ENCODE measurements around the gene PRKRIP1.
"Not testable (repeated sequence)": the region's sequence is repeated elsewhere in the genome, so short reads cannot be mapped to it uniquely, and the experiment has no call there.

The PRKRIP1 gene

DNA sequence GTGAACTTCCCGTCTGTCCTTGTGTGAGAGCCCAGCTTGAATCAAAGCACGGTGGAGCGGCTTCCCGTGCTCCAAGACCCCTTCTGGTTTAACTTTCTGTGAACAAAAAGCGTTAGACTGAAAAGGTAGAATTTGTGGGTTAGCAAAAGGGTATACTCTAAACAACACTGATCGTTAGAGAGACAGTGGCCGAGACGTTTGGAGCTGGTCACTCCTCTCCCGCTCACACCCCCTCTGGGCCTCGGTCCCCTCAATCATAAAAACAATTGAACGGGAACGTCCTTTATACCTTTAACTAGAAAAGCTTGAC, 502 bp downstream of the PRKRIP1 start:
- TF ChIP-seq, protein P1, sequence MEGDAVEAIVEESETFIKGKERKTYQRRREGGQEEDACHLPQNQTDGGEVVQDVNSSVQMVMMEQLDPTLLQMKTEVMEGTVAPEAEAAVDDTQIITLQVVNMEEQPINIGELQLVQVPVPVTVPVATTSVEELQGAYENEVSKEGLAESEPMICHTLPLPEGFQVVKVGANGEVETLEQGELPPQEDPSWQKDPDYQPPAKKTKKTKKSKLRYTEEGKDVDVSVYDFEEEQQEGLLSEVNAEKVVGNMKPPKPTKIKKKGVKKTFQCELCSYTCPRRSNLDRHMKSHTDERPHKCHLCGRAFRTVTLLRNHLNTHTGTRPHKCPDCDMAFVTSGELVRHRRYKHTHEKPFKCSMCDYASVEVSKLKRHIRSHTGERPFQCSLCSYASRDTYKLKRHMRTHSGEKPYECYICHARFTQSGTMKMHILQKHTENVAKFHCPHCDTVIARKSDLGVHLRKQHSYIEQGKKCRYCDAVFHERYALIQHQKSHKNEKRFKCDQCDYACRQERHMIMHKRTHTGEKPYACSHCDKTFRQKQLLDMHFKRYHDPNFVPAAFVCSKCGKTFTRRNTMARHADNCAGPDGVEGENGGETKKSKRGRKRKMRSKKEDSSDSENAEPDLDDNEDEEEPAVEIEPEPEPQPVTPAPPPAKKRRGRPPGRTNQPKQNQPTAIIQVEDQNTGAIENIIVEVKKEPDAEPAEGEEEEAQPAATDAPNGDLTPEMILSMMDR (IDR thresholded peaks at IDR 0.05; ENCODE audit: control extremely low read depth, extremely low read depth, low read depth, missing control alignments) = no peak
- DNase-seq (ENCODE audit: extremely low spot score) = no peak
- ChIA-PET CTCF (interaction anchor here (0.6 to 6.5 kb wide), 7 partner anchors 8 to 116 kb away, joined by 3 to 107 read pairs (median 6); no protein-coding TSS in a partner anchor), POLR2A (interaction anchor here (1.2 kb wide), 1 partner anchor 29 kb away, joined by 4 read pairs; no protein-coding TSS in a partner anchor)

DNA sequence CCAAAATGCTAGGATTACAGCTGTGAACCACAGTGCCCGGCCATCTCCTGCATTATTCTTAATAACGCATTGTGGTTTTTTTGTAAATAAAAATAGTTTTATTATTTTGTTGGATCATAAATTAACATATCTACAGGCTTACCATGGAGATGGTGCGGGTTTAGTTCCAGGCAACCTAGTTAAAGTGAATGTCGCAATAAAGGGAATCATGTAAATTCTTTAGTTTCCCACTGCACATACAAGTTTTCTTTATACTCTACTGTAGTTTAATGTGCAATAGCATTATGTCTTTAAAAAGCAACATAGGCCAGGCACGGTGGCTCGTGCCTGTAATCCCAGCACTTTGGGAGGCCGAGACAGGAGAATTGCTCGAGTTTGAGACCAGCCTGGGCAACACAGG, 2.4 kb downstream of the PRKRIP1 start:
- TF ChIP-seq, protein P1 (IDR thresholded peaks at IDR 0.05; ENCODE audit: control extremely low read depth, extremely low read depth, low read depth, missing control alignments) = no peak
- DNase-seq (ENCODE audit: extremely low spot score) = no peak
- CTCF ChIA-PET = interaction anchor here (1.0 to 6.2 kb wide), 4 partner anchors 10 to 120 kb away, joined by 3 to 23 read pairs (median 6); no protein-coding TSS in a partner anchor
- POLR2A ChIA-PET = no interaction called here

DNA sequence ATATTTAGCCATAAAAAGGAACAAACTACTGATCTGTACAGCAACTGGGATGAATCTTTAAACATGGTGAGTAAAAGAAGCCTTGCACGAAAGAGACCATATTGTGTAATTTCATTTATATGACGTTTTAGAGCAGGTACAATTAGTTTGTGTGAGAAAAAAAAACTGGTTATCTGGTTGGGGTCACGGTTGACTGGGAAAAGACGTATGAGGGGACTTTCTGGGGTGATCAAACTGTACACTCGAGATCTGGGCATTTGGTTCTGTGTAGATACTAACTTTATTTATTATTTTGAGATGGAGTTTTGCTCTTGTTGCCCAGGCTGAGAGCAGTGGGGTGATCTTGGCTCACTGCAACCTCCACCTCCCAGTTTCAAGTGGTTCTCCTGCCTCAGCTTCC, 4.2 kb downstream of the PRKRIP1 start:
- TF ChIP-seq, protein P1 (IDR thresholded peaks at IDR 0.05; ENCODE audit: control extremely low read depth, extremely low read depth, low read depth, missing control alignments) = no peak
- POLR2A ChIA-PET = no interaction called here
- CTCF ChIA-PET = interaction anchor here (2.2 kb wide), 1 partner anchor 50 kb away, joined by 7 read pairs; no protein-coding TSS in a partner anchor
- DNase-seq (ENCODE audit: extremely low spot score) = no peak

DNA sequence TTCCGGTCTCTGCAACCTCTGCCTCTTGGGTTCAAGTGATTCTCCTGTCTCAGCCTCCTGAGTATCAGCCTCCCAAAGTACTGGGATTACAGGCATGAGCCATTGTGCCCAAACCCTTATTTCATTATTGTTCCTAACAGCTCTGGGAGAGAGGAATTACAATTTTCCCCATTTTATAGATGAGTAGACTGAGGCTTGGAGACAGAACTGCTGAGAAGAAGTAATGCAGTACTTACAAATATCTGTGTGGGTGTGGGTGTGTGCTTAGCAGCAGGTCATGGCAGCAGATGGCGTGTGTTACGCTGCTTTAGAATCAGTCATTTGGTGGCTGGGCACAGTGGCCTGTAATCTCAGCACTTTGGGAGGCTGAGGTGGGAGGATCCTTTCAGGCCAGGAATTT, 7.4 kb downstream of the PRKRIP1 start:
- TF ChIP-seq, protein P1 (IDR thresholded peaks at IDR 0.05; ENCODE audit: control extremely low read depth, extremely low read depth, low read depth, missing control alignments) = no peak
- ChIA-PET POLR2A (no interaction called here), CTCF (interaction anchor here (1.5 to 4.3 kb wide), 13 partner anchors 9 to 47 kb away, joined by 3 to 34 read pairs (median 7); no protein-coding TSS in a partner anchor)
- no peak for DNase-seq (ENCODE audit: extremely low spot score)

DNA sequence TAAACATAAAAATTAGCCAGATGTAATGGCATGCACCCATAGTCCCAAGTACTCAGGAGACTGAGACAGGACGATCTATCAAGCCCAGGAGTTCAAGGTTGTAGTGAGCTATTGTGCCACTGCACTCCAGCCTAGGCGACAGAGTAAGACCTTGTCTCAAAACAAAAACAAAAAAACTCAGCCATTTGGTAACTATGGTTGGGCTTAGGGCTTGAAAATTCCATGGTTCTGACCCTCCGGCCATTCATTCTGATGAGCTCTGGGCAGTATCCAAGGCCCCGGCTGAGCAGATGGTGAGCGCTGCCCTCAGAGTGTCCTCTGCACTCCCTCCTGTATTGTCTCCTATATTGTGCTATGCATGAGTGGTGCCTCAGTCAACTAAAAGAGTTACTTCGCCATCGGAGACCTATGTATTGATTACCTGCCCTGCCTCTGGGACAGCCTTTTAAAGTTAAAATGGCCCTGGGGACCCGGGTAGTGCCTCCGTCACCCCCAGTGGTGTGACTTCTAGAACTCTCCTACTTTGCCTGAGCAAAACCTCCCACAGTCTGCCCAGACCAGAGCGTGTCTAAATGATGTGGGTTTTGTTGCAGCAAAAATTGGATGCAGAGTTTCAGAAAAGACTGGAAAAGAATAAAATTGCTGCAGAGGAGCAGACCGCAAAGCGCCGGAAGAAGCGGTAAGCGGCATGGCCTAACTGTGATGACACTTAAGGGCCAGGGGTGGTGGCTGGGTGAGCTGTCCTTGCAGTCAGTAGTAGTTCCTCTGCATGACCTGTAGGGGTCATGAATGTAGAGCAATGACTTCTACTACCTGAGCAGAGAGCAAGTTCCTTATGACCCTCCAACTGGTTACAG, 8.1 kb downstream of the PRKRIP1 start:
- TF ChIP-seq, protein P1 (IDR thresholded peaks at IDR 0.05; ENCODE audit: control extremely low read depth, extremely low read depth, low read depth, missing control alignments) = peak; percentile 80
- DNase-seq (ENCODE audit: extremely low spot score) = peak; percentile 79
- ChIA-PET CTCF (interaction anchor here (0.8 to 4.3 kb wide), 23 partner anchors 8 to 125 kb away, joined by 3 to 34 read pairs (median 5); partner anchors contain the start of gene PRKRIP1), POLR2A (interaction anchor here (0.7 kb wide), 1 partner anchor 38 kb away, joined by 5 read pairs; no protein-coding TSS in a partner anchor)

DNA sequence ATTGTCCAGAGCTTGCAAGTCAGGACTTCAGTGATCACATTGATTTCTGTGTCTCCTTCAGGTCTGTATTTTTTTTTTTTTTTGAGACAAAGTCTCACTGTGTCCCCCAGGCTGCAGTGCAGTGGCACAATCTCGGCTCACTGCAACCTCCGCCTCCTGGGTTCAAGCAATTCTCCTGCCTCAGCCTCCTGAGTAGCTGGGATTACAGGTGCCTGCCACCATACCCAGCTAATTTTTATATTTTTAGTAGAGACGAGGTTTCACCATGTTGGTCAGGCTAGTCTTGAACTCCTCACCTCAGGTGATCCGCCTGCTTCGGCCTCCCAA, 8.7 kb downstream of the PRKRIP1 start:
- CTCF ChIA-PET = interaction anchor here (0.8 to 4.3 kb wide), 22 partner anchors 8 to 125 kb away, joined by 3 to 34 read pairs (median 6); partner anchors contain the start of gene PRKRIP1
- DNase-seq (ENCODE audit: extremely low spot score) = not testable (repeated sequence)
- POLR2A ChIA-PET = interaction anchor here (0.7 kb wide), 1 partner anchor 37 kb away, joined by 5 read pairs; no protein-coding TSS in a partner anchor

DNA sequence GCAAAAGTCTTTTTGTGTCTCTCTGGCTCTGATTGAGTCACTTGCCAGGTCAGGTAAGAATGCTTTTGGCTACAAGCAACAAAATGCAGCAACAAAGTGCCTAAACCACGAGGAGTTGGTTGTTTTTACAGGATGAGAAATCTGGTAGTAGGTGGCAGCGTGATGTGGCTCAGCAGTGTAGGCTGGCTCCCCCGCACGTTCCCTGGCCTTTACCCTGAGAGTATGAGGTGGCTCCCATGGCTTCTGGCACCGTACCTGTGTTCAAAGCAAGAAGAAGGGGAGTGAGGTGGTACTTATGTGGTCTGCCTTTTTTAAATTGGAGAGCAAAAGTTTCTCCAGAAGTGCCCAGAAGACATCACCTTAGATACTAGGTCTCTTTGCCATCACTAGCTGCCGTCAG, 11.7 kb downstream of the PRKRIP1 start:
- ChIA-PET CTCF (interaction anchor here (0.8 to 3.9 kb wide), 10 partner anchors 10 to 59 kb away, joined by 3 to 23 read pairs (median 4); partner anchors contain the start of gene PRKRIP1), POLR2A (interaction anchor here (0.6 kb wide), 2 partner anchors 24 to 50 kb away, joined by 3 to 5 read pairs; no protein-coding TSS in a partner anchor)
- TF ChIP-seq, protein P1 (IDR thresholded peaks at IDR 0.05; ENCODE audit: control extremely low read depth, extremely low read depth, low read depth, missing control alignments) = no peak
- no peak for DNase-seq (ENCODE audit: extremely low spot score)

DNA sequence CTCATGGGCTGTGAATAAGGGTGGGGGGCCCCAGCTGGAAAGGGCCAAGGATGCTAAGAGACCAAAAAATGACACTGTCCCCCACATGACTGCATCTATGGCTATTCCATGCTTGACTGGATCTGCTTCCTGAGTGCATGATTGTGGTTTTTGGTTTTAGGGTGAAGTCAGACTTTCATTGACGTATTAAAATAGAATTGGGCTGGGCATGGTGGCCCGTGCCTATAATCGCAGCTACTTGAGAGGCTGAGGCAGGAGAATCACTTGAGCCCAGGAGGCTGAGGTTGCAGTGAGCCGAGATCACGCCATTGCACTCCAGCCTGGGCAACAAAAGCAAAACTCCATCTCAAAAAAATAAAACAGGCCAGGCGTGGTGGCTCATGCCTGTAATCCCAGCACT, 12.4 kb downstream of the PRKRIP1 start:
- POLR2A ChIA-PET = interaction anchor here (0.6 kb wide), 2 partner anchors 24 to 50 kb away, joined by 3 to 5 read pairs; no protein-coding TSS in a partner anchor
- peak; percentile 45 for DNase-seq (ENCODE audit: extremely low spot score)
- CTCF ChIA-PET = interaction anchor here (1.1 to 3.9 kb wide), 7 partner anchors 10 to 59 kb away, joined by 3 to 23 read pairs (median 4); partner anchors contain the start of gene PRKRIP1

Measured in GM10248 (cell line).